HepG2 (cell line): ENCODE data around the gene PDZD2. TPM values are rescaled to one million over a fixed set of nuclear protein-coding genes. Genes with fewer than 3 reads are reported as not detected.

ENCODE experiments used
- ATAC-seq: fragments of 200-7000 bp; cut with Tn5 transposase; 3 replicates; pipeline ENCODE4 v1.9.1; 2020; ENCODE audit warnings: mild to moderate bottlenecking, moderate library complexity
- BruUV-seq: library from RNA; stranded (reverse); fragments of 400-500 nt; replicated peaks from 2 replicates; lab custom pipeline; 2021; lab: Mats Ljungman, UMichigan
- CTCF ChIA-PET: fragments of 300-600 bp; formaldehyde crosslinking; extraction: SDS; loops from one replicate; lab custom pipeline; 2021; ENCODE audit warnings: low total read pairs, inconsistent platforms, low intra/inter-chr PET ratio; lab: Yijun Ruan, JAX
- POLR2A ChIA-PET: fragments of 350-600 bp; sonication (Branson Sonifier 250); formaldehyde crosslinking; loops from one replicate; lab custom pipeline; 2020; ENCODE audit warnings: antibody characterized with exemption, inconsistent platforms; lab: Yijun Ruan, JAX
- DNase-seq: peaks from one replicate; pipeline ENCODE4 v3.0.0-alpha.2; 2015; ENCODE audit warnings: low spot score
- FAIRE-seq: peaks from 3 replicates; lab custom pipeline; 2011; peaks lifted over from hg19 to GRCh38; lab: Jason Lieb, UNC
- H2AFZ ChIP-seq: one replicate; pipeline ENCODE4 v1.6.1; 2011; ENCODE audit warnings: low read length, inconsistent platforms
- H3K27ac ChIP-seq: fragments of 300-600 bp; 3 replicates; pipeline ENCODE4 v1.8.0; 2011; ENCODE audit warnings: mixed run types, mild to moderate bottlenecking, mixed read lengths, low read length, inconsistent platforms; ENCODE audit not compliant: insufficient read depth; ENCODE audit errors: extremely low read length
- H3K27me3 ChIP-seq, 2 experiments: fragments of 200-600 bp in 1 of 2; 2 replicates in 1 of 2; 3 replicates in 1 of 2; pipeline versions ENCODE4 v1.6.0 to v1.8.0; 2011; ENCODE audit warnings: low read length in 2 of 2, mild to moderate bottlenecking in 2 of 2, moderate library complexity in 2 of 2, inconsistent platforms in 1 of 2; ENCODE audit not compliant: insufficient read depth in 2 of 2, control insufficient read depth in 1 of 2
- H3K36me3 ChIP-seq, 2 experiments: fragments of 200-600 bp in 1 of 2; replicated peaks in 1 of 2; 2 replicates in 1 of 2; 3 replicates in 1 of 2; pipeline versions ENCODE4 v1.5.1 to v1.8.0; 2011; ENCODE audit warnings: low read length in 2 of 2, inconsistent platforms in 1 of 2; ENCODE audit not compliant: insufficient read depth in 2 of 2, control insufficient read depth in 1 of 2
- H3K4me1 ChIP-seq: 2 replicates; pipeline ENCODE4 v1.5.1; 2012; ENCODE audit warnings: low read length, inconsistent platforms; ENCODE audit not compliant: insufficient read depth
- H3K4me2 ChIP-seq: 2 replicates; pipeline ENCODE4 v1.6.0; 2011; ENCODE audit warnings: low read depth, low read length, inconsistent platforms
- H3K4me3 ChIP-seq, 3 experiments: fragments of 200-600 bp in 1 of 3; sonication (generic), shearing (Covaris generic) in 1 of 3; replicated peaks in 1 of 3; 2 replicates each; pipeline ENCODE4 v1.5.1; 2011 to 2016; ENCODE audit warnings: low read length in 3 of 3, inconsistent platforms in 2 of 3, low read depth in 2 of 3, mild to moderate bottlenecking in 2 of 3, control low read depth in 1 of 3, mixed read lengths in 1 of 3; ENCODE audit not compliant: insufficient read depth in 1 of 3
- H3K79me2 ChIP-seq: one replicate; pipeline ENCODE4 v1.6.1; 2011; ENCODE audit warnings: low read length, inconsistent platforms; ENCODE audit not compliant: insufficient read depth
- H3K9ac ChIP-seq: 2 replicates; pipeline ENCODE4 v1.6.0; 2011; ENCODE audit warnings: mild to moderate bottlenecking, low read depth, low read length, inconsistent platforms; ENCODE audit not compliant: insufficient read depth
- H3K9me3 ChIP-seq: 2 replicates; pipeline ENCODE4 v1.5.1; 2012; ENCODE audit warnings: mild to moderate bottlenecking, low read length
- H4K20me1 ChIP-seq: 2 replicates; pipeline ENCODE4 v1.6.0; 2011; ENCODE audit warnings: inconsistent platforms, mild to moderate bottlenecking, low read length, moderate library complexity; ENCODE audit not compliant: insufficient read depth
- DR1 ChIP-seq: sonication (generic); formaldehyde crosslinking; IDR thresholded peaks from 2 replicates; pipeline ENCODE4 v1.8.0; 2021; ENCODE audit warnings: mild to moderate bottlenecking, missing genetic modification reagents, inconsistent platforms
- ESRRA ChIP-seq: sonication (generic); formaldehyde crosslinking; IDR thresholded peaks from 2 replicates; pipeline ENCODE4 v1.5.1; 2020; ENCODE audit warnings: mild to moderate bottlenecking, low read depth, missing genetic modification reagents
- HBP1 ChIP-seq: IDR thresholded peaks from 2 replicates; pipeline ENCODE4 v1.6.1; 2016; ENCODE audit warnings: low read depth, control low read depth
- PRMT3 ChIP-seq: sonication (generic); formaldehyde crosslinking; IDR thresholded peaks from 2 replicates; pipeline ENCODE4 v1.8.1; 2022; ENCODE audit warnings: low read depth, mild to moderate bottlenecking, moderate library complexity, missing genetic modification reagents, borderline replicate concordance
- SOX5 ChIP-seq: IDR thresholded peaks from 2 replicates; pipeline ENCODE4 v1.6.1; 2016; ENCODE audit warnings: borderline replicate concordance
- ZBTB40 ChIP-seq, 2 experiments: fragments of 450-650 bp in 1 of 2; sonication (generic) in 1 of 2; formaldehyde crosslinking in 1 of 2; IDR thresholded peaks; 2 replicates each; pipeline versions ENCODE4 v1.6.1 to v1.8.0; 2016 to 2022; ENCODE audit warnings: antibody characterized with exemption in 1 of 2, mild to moderate bottlenecking in 1 of 2, missing genetic modification reagents in 1 of 2
- ZFP37 ChIP-seq: sonication (generic); formaldehyde crosslinking; IDR thresholded peaks from 2 replicates; pipeline ENCODE4 v1.4.0; 2020; ENCODE audit warnings: missing genetic modification reagents, borderline replicate concordance
- ZNF326 ChIP-seq: sonication (generic); formaldehyde crosslinking; IDR thresholded peaks from 2 replicates; pipeline ENCODE4 v1.4.0; 2020; ENCODE audit warnings: missing genetic modification reagents, borderline replicate concordance
- ZNF337 ChIP-seq: sonication (generic); formaldehyde crosslinking; IDR thresholded peaks from 2 replicates; pipeline ENCODE4 v1.5.1; 2020; ENCODE audit warnings: missing genetic modification reagents, low read depth, mild to moderate bottlenecking, borderline replicate concordance
- WGBS: methylation state at CpG from one replicate; pipeline ENCODE4 v1.1.6; 2017; ENCODE audit warnings: low lambda C conversion rate; 5-methylcytosine and 5-hydroxymethylcytosine counted together
- in situ Hi-C: cut with HindIII; loops from 2 replicates; pipeline ENCODE4 v1.10.0; 2017; ENCODE audit warnings: low pct_unique_long_range_greater_than_20kb; ENCODE audit not compliant: extremely low pct_ligation_motif_present
- intact Hi-C: fragments of 100-400 bp; cut with micrococcal nuclease; formaldehyde crosslinking; loops from one replicate; pipeline ENCODE4 v1.10.0; 2022; ENCODE audit not compliant: unreplicated experiment
- polyA plus RNA-seq, 8 experiments: library from polyadenylated mRNA; depleted of rRNA in 3 of 8; stranded (reverse) in 7 of 8; unstranded in 1 of 8; fragments of >200 nt; fragmentation: Illumina TruSeq in 4 of 8; extraction: Trizol in 4 of 8; gene quantifications; 2 replicates each; pipeline versions ENCODE4 v1.2.1 to v1.2.3, GENCODE V29; 2011 to 2016; ENCODE audit warnings: low read depth in 4 of 8, missing spikeins in 1 of 8, mixed read lengths in 1 of 8; ENCODE audit not compliant: insufficient read depth in 1 of 8
- total RNA-seq, 5 experiments: library from RNA; depleted of rRNA; stranded (reverse); fragments of >200 nt; fragmentation: Illumina TruSeq; extraction: Trizol; gene quantifications; 2 replicates each; pipeline ENCODE4 v1.2.3, GENCODE V29; 2016; ENCODE audit warnings: low read depth in 1 of 5
- TF ChIP-seq, protein P1 (sequence below): sonication (generic); formaldehyde crosslinking; IDR thresholded peaks from 2 replicates; pipeline ENCODE4 v1.4.0; 2020; ENCODE audit warnings: missing genetic modification reagents, mild to moderate bottlenecking, borderline replicate concordance

PDZD2 gene
- total and polyA plus RNA-seq, 2 of the 13 experiments (the other 11 are each of a cell fraction or from before 2014, with no cell fraction given): 0.04 TPM; not detected in 1

- 31% methylated on average over 3 of the region's 3 CpGs for WGBS
- no peak overlapping the region for H3K9ac ChIP-seq
- no peak overlapping the region for H3K4me2 ChIP-seq
- no TSS peak for BruUV-seq
- TF ChIP-seq DR1 (no peak), ESRRA (CRISPR knock-in tag) (no peak), SOX5 (CRISPR knock-in tag) (no peak), ZNF326 (CRISPR knock-in tag) (no peak), ZBTB40 (IDR thresholded peaks at IDR 0.05) (no peak), ZBTB40 (CRISPR knock-in tag; IDR thresholded peaks at IDR 0.05) (no peak), HBP1 (CRISPR knock-in tag) (no peak), ZFP37 (CRISPR knock-in tag) (no peak), PRMT3 (CRISPR knock-in tag) (no peak), ZNF337 (CRISPR knock-in tag) (no peak)
- TF ChIP-seq, protein P1, sequence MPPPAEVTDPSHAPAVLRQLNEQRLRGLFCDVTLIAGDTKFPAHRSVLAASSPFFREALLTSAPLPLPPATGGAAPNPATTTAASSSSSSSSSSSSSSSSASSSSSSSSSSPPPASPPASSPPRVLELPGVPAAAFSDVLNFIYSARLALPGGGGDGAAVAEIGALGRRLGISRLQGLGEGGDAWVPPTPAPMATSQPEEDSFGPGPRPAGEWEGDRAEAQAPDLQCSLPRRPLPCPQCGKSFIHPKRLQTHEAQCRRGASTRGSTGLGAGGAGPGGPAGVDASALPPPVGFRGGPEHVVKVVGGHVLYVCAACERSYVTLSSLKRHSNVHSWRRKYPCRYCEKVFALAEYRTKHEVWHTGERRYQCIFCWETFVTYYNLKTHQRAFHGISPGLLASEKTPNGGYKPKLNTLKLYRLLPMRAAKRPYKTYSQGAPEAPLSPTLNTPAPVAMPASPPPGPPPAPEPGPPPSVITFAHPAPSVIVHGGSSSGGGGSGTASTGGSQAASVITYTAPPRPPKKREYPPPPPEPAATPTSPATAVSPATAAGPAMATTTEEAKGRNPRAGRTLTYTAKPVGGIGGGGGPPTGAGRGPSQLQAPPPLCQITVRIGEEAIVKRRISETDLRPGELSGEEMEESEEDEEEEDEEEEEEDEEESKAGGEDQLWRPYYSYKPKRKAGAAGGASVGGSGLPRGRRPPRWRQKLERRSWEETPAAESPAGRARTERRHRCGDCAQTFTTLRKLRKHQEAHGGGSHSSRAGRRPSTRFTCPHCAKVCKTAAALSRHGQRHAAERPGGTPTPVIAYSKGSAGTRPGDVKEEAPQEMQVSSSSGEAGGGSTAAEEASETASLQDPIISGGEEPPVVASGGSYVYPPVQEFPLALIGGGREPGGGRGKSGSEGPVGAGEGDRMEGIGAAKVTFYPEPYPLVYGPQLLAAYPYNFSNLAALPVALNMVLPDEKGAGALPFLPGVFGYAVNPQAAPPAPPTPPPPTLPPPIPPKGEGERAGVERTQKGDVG (CRISPR knock-in tag): no peak
- TF ChIP-seq, all 625 proteins: peak for 0
- Histone ChIP-seq H3K27ac (no peak overlapping the region), H3K4me1 (peaks cover 7% of the 10 kb centered on the region; the same call in 1 of the 2 replicates), H3K36me3 (no peaks in the 10 kb centered on the region), H3K4me3 (no peak overlapping the region), H4K20me1 (no peaks in the 10 kb centered on the region), H3K27me3 (peaks cover 2 to 35% of the 10 kb centered on the region in 2 experiments; a peak in 3 of 5 replicates), H3K79me2 (no peaks in the 10 kb centered on the region), H3K9me3 (no peaks in the 10 kb centered on the region), H2AFZ (no peak overlapping the region)
- intact Hi-C loops: no loop called here
- FAIRE-seq: no peak
- no peak for DNase-seq
- no peak for ATAC-seq
- ChIA-PET POLR2A (no interaction called here), CTCF (no interaction called here)
- in situ Hi-C loops: no loop called here
Measured at GRCh38 chr5:32030222-32030621, 391.3 kb downstream of the PDZD2 start.
